Frontal cortex (tissue), 4 donors: ENCODE measurements around the gene SLC10A7. TPM values are rescaled to one million over a fixed set of nuclear protein-coding genes. Genes with fewer than 3 reads are reported as not detected.

Experiments used
- DNase-seq, 2 donors: peaks; one replicate each; pipeline ENCODE4 v3.0.0; 2012; ENCODE audit warnings: low spot score in 2 of 2
- FAIRE-seq: peaks from 2 replicates; lab custom pipeline; 2012; peaks lifted over from hg19 to GRCh38; lab: Jason Lieb, UNC
- total RNA-seq: library from RNA; depleted of rRNA; stranded (reverse); fragments of >200 nt; gene quantifications from one replicate; pipeline ENCODE4 v1.2.3, GENCODE V29; 2014
- donor health status: control.
- donor health status: control.
- donor health status: control.

SLC10A7 gene
- total RNA-seq, 1 donor from 2014 or later = 10.2 TPM

- FAIRE-seq = no peak
- DNase-seq = no peak
Observed at GRCh38 chr4:146330392-146330791, 191.3 kb downstream of the SLC10A7 start.

GRCh38 chr4:146329050-146329716 lies 192.6 kb downstream of the SLC10A7 start:
- DNase-seq (no peak), FAIRE-seq (no peak)

- DNase-seq (no peak), FAIRE-seq (no peak)
Observed at GRCh38 chr4:146327859-146328650, 193.7 kb downstream of the SLC10A7 start.

- no peak for DNase-seq
- FAIRE-seq = no peak
Observed at GRCh38 chr4:146318894-146319293, 202.8 kb downstream of the SLC10A7 start.

GRCh38 chr4:146317783-146318182 lies 204.0 kb downstream of the SLC10A7 start:
- FAIRE-seq = no peak
- no peak for DNase-seq

GRCh38 chr4:146315184-146315583 lies 206.6 kb downstream of the SLC10A7 start:
- FAIRE-seq (no peak), DNase-seq (no peak)

GRCh38 chr4:146311238-146311970 lies 210.3 kb downstream of the SLC10A7 start:
- DNase-seq = no peak
- no peak for FAIRE-seq

GRCh38 chr4:146310319-146311021 lies 211.3 kb downstream of the SLC10A7 start:
- DNase-seq (no peak), FAIRE-seq (no peak)

- DNase-seq (no peak), FAIRE-seq (no peak)
Observed at GRCh38 chr4:146308951-146309350, 212.8 kb downstream of the SLC10A7 start.

- FAIRE-seq = no peak
Observed at GRCh38 chr4:146302822-146303221, 218.9 kb downstream of the SLC10A7 start.

GRCh38 chr4:146299607-146300006 lies 222.1 kb downstream of the SLC10A7 start:
- no peak for FAIRE-seq

More at GRCh38 chr4:146302822-146303221, 218.9 kb downstream of the SLC10A7 start:
- DNase-seq = no peak

GRCh38 chr4:146294776-146295175 lies 227.0 kb downstream of the SLC10A7 start:
- no peak for DNase-seq
- no peak for FAIRE-seq

More at GRCh38 chr4:146299607-146300006, 222.1 kb downstream of the SLC10A7 start:
- no peak for DNase-seq

- no peak for DNase-seq
- FAIRE-seq = no peak
Observed at GRCh38 chr4:146292508-146292907, 229.2 kb downstream of the SLC10A7 start.

- no peak for FAIRE-seq
- DNase-seq = no peak
Observed at GRCh38 chr4:146291313-146291712, 230.4 kb downstream of the SLC10A7 start.

GRCh38 chr4:146288193-146288592 lies 233.5 kb downstream of the SLC10A7 start:
- DNase-seq (no peak), FAIRE-seq (no peak)

- DNase-seq (no peak), FAIRE-seq (no peak)
Observed at GRCh38 chr4:146285037-146285436, 236.7 kb downstream of the SLC10A7 start.

- no peak for DNase-seq
- FAIRE-seq = no peak
Observed at GRCh38 chr4:146283758-146284651, 237.7 kb downstream of the SLC10A7 start.

- FAIRE-seq (no peak), DNase-seq (no peak)
Observed at GRCh38 chr4:146282657-146283056, 239.1 kb downstream of the SLC10A7 start.

- FAIRE-seq = no peak
- DNase-seq = no peak
Observed at GRCh38 chr4:146278986-146279385, 242.8 kb downstream of the SLC10A7 start.
